Lower leg skin (tissue), 4 donors: ENCODE data around the gene SERTAD2. TPM values are rescaled to one million over a fixed set of nuclear protein-coding genes. Genes with fewer than 3 reads are reported as not detected.
A peak's percentile ranks its signal among the peaks of the same experiment; 100 is the strongest.

Experiments
- DNase-seq, 2 donors: peaks; one replicate each; pipeline ENCODE4 v3.0.0-alpha.2; 2019; ENCODE audit warnings: low spot score in 2 of 2
- H3K4me3 ChIP-seq: fragments of 200-600 bp; sonication (generic); 2 replicates; pipeline ENCODE4 v1.5.1; 2017; ENCODE audit warnings: mild to moderate bottlenecking, low read depth; ENCODE audit not compliant: poor library complexity, severe bottlenecking
- CTCF ChIP-seq, 3 donors: fragments of 450-650 bp; IDR thresholded peaks; one replicate each; pipeline ENCODE4 v1.5.1; 2016; ENCODE audit warnings: antibody characterized with exemption in 3 of 3, mild to moderate bottlenecking in 3 of 3, moderate library complexity in 2 of 3
- POLR2A ChIP-seq, 2 donors: fragments of 450-650 bp; IDR thresholded peaks; one replicate each; pipeline ENCODE4 v1.6.1; 2016 to 2017; ENCODE audit warnings: antibody characterized with exemption in 2 of 2, mild to moderate bottlenecking in 1 of 2, moderate library complexity in 1 of 2
- WGBS, 2 donors: methylation state at CpG; one replicate each; pipeline ENCODE4 v1.1.5; 2018; 5-methylcytosine and 5-hydroxymethylcytosine counted together
- intact Hi-C: fragments of 100-400 bp; cut with DNase I; formaldehyde crosslinking; loops from one replicate; pipeline ENCODE4 v1.15.0; 2023; ENCODE audit warnings: low total_unique reads
- total RNA-seq, 4 donors: library from RNA; depleted of rRNA; stranded (reverse); fragments of >200 nt; gene quantifications; one replicate each; pipeline ENCODE4 v1.1.0, GENCODE V29; 2016

The SERTAD2 gene
- total RNA-seq, 4 donors from 2014 or later = 27.7 to 31.8 (median 30.7) TPM

DNA sequence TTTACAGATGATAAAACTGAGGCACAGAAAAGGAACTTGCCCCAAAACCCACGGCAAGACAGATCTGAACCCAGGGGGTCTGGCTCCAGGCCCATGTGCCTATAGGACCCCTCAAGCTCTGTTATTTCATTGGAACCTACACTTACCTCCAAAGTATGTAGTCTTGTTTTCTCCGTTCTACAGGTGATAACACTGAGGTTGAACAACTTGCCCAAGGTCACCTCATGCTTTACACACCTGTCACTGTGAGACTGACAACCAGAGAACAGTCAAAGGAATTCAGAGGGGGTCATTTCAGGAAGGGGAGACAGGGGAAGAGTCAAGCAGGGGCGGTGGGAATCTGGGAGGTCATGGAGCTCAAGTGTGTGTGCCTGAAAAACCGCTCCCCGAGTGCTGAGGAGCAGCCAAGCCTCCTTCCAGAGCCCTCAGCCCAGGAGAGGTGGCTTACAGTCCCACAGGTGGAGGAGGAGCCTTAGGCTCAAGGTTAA lies 47.7 kb downstream of the SERTAD2 start:
- no peak overlapping the region for H3K4me3 ChIP-seq
- WGBS, 2 donors = 73 to 79% methylated on average over 5 of the region's 5 CpGs
- intact Hi-C loops = no loop called here
- TF ChIP-seq CTCF (IDR thresholded peaks at IDR 0.05) = no peak
- no peak for TF ChIP-seq POLR2A (IDR thresholded peaks at IDR 0.05)
- DNase-seq = peak; percentile 12 to 79

DNA sequence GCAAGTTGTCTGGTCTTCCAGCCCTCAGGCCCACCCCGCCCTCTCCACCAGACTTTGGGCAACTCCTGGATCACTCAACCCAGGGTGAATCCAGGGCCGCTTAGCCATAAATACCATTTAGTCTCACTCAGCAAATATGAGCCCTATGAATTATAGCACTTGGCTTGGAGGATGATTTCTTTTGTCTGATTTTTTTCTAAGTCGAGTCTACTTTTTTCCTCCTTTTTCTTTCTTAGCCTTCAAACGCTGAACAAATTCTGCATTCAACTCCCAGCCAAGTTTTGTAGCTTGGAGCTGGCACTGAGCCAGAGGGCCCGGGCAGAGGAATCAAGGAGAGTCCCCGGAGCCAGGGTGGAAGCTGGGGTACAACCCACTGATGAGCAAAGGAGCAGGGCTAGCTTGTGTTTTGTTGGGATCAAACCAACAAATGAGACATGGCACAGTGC lies 48.7 kb downstream of the SERTAD2 start:
- no peak overlapping the region for H3K4me3 ChIP-seq
- intact Hi-C loops = no loop called here
- TF ChIP-seq POLR2A (IDR thresholded peaks at IDR 0.05) = no peak
- TF ChIP-seq CTCF (IDR thresholded peaks at IDR 0.05) = no peak
- DNase-seq = peak; percentile 28 to 84
- 28 to 31% methylated on average over 6 of the region's 6 CpGs for WGBS, 2 donors

- no peak overlapping the region for H3K4me3 ChIP-seq
- DNase-seq = no peak
- WGBS, 2 donors = 94 to 96% methylated on average over 2 of the region's 2 CpGs
- no peak for TF ChIP-seq POLR2A (IDR thresholded peaks at IDR 0.05)
- no peak for TF ChIP-seq CTCF (IDR thresholded peaks at IDR 0.05)
- intact Hi-C loops = no loop called here
Measured at GRCh38 chr2:64604155-64604554, 49.6 kb downstream of the SERTAD2 start.

GRCh38 chr2:64602436-64602835 lies 51.3 kb downstream of the SERTAD2 start:
- 93 to 96% methylated on average over 11 of the region's 11 CpGs for WGBS, 2 donors

DNA sequence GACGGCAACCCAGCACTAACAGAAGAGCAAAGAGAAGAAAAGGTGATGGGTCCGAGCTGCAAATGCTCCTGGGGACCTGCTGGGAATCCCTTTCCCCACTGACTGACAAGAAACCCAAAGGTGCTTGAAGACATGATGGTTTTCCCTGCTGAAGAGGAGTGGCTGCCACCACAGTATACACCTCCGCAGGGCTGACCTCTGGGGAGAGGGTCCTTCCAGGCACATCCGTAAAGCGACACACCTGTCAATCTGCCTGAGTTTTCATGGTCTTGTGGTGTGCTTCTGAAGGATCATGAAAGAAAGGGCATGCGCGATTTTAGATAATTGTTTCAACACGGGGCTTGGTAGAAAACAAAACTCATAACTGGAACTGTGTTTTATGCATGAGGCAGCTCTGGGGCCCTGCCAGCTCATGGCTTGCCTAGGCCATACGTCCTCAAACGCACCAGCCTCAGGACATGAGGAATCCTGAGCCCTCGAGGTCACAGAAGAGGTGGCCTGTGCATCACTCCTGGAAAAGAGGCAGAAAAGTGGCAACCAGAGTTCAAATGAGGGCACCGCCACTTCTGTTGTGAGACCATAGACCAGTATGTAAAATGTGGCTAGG lies 51.8 kb downstream of the SERTAD2 start:
- no peak overlapping the region for H3K4me3 ChIP-seq
- 68 to 75% methylated on average over 12 of the region's 12 CpGs for WGBS, 2 donors
- TF ChIP-seq POLR2A (IDR thresholded peaks at IDR 0.05) (no peak), CTCF (IDR thresholded peaks at IDR 0.05) (no peak)
- DNase-seq = peak in 1 of 2 donors; percentile 80
- intact Hi-C loops = no loop called here

More at GRCh38 chr2:64602436-64602835, 51.3 kb downstream of the SERTAD2 start:
- intact Hi-C loops = no loop called here
- no peak overlapping the region for H3K4me3 ChIP-seq
- TF ChIP-seq POLR2A (IDR thresholded peaks at IDR 0.05) (no peak), CTCF (IDR thresholded peaks at IDR 0.05) (no peak)
- no peak for DNase-seq
